Mucosa of gallbladder (tissue), 1 donor: ENCODE results near the gene MAGI1. TPM values are rescaled to one million over a fixed set of nuclear protein-coding genes. Genes with fewer than 3 reads are reported as not detected.

Experiments used
- DNase-seq: peaks from one replicate; pipeline ENCODE4 v3.0.0-alpha.2; 2020; ENCODE audit warnings: low spot score
- total RNA-seq: library from RNA; stranded (reverse); gene quantifications from one replicate; pipeline ENCODE4 v1.2.1, GENCODE V29; 2021
- donor health status: DM: no; HTN: no; CAD: no.

MAGI1 gene
- total RNA-seq, 1 donor from 2014 or later = 87.4 TPM

DNA sequence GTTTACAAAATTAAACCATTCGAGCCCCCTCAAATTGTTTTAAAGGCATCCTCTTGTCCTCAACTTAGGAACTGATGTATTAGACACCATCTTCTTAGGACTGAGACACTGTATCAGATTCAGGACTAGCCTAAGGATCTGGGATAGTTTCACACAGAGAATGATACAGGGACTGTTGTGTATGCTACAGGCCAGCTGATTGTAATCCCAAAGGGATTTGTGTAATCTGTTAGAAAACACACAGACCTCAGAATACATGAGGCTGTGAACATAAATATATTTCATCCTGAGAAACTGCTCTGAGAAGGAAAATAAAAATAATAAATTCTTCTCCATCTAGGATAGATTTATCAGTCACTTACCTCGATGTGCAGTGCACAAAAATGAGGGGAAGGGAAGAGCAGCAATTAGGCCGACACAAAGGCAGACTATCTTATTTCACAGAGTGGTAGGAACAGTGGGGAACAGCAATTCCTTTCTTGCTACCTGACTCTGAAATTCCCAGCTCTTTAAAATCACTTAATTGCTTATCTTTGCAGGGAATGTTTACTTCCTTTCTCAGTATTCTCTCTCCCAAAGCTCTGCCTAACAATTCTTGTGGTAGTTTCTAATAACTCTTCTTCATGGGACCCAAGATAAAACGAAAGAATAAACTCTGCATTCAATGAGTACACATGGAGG lies 322.5 kb downstream of the MAGI1 start:
- no peak for DNase-seq

DNA sequence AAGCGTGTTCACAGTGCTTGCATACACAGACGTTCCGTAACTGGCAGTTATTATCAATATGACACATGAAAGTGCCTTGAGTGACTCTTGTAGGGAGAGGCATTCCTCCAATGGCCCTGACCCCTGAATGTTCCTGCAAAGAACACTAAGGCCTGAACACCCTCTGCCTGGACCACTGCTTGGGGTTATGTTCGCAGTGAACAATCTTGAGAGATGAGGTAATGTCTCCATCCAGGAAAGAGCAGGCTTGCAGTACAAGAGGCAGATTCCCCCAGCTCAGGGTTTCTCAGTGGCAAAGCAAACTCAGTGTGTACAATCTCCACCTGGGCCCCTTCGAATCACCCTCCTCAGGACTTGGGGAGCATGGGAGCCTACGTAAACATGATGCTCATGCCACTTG lies 324.6 kb downstream of the MAGI1 start:
- peak; percentile 40 for DNase-seq

DNA sequence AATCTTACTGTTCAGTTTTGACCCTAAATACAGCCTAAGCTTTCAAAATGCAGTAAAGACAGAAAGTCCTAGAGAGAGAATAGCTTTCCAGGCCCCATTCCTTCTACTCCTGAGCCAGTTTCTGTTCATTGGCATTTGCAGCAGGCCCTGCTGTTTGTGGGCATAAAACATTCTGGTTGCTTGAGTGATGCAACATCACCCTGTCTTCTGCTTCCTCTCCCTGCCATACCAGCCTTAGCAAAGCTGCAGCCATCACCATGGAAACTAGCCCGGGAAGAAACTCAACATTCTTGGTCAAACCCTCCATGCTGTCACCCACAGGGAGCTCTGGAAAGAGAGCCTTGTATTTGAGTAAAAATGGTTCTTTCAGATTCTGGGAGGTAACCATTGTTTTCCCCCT lies 325.7 kb downstream of the MAGI1 start:
- DNase-seq = peak; percentile 31

DNA sequence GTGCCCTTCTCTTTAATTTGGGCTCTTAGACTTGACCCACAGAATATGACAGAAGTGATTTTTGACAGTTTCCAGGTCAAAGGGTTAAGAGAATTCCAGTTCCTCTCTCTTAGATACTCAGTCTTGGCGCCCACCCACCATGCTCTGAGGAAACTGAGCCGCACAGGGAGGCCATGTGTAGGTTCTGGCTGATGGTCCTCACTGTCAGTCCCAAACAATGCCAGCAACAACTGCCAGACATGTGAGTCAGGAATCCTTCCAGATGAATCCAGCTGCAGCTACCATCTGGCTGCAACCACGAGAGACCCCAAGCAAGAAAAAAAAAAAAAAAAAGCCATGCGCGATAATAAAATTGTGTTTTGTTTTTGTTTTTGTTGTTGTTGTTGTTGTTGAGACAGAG lies 326.6 kb downstream of the MAGI1 start:
- no peak for DNase-seq

DNA sequence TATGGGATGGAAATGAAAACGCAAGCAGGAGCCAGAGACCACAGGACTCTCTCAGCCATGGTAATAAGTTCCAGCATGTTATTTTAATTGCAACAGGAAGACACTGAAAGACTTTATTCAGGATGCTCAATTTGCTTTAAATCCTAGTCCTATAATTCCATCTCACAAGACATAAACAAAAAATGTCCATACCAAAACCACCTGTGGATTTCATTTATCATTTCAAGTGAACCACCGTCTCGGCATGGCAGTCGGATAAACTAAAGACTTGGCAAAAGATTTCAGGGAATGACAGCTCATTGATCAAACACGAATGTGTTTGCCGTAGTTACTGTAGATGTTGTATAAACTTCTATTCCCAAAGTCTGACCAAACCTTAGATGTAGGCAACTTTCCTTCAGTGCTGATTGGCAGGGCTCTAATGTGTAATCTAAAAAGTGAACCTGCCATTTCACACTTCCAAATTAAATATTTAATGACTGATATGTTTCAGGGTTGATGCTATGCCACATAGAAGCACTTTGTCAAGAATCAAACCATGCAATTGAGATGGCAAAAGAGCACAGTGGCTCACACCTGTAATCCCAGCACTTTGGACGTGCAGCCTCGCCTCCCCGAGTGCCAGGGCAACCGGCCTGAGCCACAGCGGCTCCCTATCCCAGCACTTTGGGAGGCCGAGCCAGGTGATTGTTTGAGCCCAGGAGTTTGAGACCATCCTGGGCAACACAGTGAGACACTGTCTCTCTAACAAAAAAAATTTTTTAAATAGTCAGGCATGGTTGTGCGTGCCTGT lies 331.7 kb downstream of the MAGI1 start:
- DNase-seq = no peak

DNA sequence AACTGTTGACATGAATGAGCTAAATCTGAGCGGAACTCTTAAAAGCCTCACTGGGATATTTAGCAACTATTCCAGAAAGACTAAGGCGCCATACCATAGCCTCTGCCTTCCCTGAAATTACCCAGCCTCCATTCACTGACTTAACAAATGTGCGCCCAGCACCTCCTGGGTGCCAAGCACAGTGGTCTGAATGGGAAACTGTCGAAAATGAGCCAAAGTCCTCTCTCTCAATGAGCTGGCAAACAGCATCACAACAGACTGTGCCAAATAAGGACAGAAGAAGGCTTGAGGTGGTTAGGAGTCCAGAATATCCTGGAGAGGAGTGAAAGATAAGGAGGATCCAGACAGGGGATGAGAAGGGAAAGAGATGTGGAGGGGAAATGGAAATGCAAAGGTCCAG lies 332.4 kb downstream of the MAGI1 start:
- no peak for DNase-seq

DNA sequence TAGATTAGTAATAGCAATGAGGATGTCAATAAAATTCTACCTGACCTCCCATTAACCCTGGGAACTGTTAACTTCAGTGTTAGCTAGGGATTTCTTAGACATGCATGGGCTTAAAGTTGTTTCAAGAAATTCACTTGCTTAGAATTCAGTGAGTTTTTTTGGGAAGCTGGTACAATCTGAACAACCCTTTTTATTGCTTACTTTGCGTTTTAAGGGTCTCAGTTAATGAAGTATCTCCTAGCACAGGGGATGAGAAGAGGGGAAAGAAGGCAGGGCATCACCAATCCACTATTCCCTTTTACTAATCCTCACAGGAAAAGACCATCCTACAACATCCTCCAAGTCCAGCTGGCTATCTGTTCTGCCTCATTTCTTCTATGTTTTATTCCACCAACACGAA lies 334.9 kb downstream of the MAGI1 start:
- DNase-seq = no peak

DNA sequence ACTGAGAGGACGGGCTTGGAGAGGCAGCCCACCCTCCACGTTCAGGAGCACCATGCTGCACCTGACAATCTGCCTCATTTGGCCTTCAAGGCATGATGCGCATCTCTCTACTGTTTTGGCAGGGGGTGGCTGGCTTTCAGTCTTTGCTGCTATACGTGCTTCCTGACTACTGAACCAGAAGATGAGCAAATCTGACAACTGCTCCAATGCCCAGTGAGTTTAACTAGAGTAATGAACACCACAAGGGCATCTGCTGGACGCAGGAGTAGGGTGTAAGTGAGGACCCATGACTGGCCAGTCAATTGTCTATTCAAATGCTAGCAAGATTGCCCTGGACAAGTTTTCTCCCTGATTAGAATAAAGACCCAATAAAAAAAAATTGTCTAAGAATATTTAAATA lies 335.7 kb downstream of the MAGI1 start:
- DNase-seq = no peak

DNA sequence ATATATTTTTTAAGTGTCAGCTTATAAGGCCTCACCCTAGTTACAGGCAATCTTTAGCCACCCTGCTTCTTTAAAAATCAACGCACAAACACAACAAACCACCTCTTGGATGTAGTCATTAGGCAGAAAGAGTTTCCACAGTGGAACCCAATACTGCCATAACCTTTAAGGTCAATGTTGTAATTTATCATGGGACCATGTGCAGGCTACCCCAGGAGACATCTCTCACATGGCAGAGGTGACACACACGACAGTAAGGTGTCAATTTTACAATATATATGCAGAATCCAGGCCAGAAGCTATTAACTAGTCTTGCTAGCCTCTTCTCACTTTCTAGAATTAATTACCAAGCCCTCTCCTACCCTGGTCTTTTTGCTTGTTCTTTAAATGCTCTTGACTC lies 336.5 kb downstream of the MAGI1 start:
- DNase-seq = no peak

DNA sequence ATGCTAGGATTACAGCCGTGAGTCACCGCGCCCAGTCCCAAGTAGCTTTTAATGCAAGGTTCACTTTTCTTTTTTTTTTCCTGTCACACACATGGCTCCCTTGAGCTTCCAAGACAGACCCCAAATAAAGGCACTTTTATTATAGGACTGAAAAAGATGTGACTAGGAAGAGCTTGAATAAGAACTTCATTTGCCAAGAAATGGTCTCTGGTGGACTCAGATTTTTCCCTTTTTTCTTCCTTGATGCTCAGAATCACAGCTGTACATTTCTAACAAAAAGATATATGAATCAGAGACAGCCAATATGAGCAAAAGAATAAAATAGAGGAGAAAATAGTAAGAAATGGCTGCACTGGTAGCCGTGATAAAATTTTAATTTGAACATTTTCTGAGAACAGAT lies 337.2 kb downstream of the MAGI1 start:
- no peak for DNase-seq

DNA sequence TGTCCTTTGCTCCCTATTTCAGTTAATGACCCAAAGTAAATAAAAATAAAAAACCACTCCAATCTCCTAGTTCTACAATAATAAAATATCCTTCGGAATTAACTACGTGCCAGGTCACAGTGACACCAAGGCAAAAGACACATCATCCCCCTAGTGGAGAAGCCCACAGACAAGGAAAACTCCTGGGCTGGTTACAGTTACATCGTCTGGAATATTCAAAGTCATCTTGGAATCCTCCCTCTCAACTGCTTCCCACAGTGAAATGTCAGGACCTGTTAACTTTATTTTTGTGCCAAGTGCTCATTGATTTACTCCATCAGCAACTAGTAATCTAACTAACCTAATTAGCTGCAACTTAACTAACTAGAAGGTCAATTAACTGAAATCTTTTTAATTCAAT lies 349.3 kb downstream of the MAGI1 start:
- no peak for DNase-seq

DNA sequence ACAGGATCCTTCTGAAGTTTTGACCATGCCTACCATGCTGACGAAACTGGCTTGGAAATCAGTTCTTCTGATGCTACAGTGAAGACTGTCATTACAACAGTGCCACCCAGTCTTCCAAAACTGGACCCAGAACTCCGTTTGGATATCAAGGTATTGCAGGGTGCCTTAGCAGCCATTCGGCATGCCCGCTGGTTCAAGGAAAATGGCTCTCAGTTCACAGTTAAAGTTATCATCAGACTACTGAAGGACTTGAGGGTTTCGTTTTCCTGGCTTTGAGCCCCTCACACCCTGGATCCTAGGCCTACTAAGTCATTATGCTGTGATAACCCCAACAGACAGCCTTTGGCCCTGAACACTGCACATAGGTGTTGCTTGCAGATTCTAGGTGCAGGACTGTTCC lies 351.0 kb downstream of the MAGI1 start:
- no peak for DNase-seq

DNA sequence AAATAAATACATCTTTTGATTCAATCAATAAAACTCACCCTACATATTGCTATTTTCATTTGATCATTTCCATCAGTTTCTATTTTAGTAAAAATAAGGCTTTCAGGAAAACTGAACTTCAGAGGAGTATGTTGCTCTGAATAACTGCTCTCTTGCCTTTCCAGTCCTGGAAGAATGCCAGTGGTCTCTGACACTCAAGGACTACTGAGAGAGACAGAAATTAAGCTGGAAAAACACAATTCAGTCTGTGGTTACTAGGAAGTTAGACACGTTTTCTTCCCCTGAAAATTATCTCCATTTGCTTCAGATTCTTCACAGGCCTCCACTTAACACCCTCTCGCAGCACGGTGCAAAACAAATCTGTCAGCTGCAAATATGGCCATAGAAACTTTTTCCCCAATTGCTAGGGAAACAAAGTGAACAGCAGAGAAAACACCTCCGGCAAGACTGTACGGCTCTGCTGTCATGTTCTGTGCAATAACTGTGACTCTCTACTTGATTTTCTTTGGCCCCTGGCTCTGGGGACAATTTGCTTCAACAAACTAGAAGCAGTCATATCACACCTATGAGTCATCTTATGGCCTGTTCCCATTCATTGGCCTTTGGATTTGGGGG lies 353.0 kb downstream of the MAGI1 start:
- DNase-seq = no peak

DNA sequence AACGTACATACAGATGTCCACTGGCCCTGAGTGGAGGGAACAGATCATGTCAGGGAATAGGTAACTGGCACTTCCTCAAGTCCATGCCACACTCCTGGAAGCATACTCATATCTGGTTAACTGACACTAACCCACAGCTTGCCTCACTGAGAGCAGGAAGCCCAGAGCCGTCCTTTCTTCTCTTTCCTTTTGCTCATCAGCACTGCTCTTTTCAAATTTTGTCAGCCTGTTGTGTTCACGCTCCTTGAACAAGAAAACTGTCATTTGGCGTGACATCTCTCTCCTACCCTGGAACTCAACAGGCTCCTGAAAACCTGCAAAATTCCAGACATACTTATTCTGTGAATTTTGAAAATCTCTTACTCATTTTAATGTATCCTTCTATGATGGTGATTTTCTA lies 360.2 kb downstream of the MAGI1 start:
- no peak for DNase-seq

DNA sequence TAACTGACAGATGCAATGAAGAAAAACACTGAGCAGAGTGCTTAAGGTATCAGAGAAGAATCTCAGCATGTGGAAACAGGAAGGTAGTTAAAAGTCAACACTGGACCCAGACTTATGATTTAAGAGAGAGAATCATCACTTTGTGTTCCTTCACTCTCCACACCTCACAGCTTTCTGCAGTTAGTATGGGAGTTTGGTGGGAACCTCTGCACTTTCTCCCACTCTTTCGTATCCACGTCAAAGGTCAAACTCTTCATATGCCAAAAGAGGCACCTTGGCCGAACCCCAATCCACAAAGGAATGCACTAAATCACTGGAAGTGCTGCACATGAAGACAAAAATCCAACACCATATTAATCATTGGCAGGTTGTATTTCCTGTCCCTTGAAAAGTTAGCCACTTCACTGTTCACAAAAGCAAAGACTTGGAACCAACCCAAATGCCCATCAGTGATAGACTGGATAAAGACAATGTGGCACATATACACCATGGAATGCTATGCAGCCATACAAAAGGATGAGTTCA lies 361.2 kb downstream of the MAGI1 start:
- no peak for DNase-seq

DNA sequence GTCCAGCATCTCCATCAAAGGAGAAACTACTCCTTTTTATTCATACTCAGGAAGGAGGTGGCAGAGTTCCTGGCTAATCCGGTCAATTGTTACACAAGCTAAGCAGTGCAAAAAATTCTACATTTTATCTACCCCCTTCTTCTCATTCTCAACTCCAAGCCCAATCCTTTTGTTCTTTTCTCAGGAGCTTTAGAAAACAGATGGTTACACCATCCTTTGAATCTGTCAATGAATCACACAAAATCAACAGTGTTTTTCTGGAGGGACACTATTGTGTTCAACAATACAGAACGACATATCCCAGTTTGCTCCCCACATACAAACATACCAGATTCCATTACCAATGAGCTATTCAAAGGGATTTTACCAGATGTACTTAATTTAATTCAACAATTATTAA lies 362.1 kb downstream of the MAGI1 start:
- no peak for DNase-seq

DNA sequence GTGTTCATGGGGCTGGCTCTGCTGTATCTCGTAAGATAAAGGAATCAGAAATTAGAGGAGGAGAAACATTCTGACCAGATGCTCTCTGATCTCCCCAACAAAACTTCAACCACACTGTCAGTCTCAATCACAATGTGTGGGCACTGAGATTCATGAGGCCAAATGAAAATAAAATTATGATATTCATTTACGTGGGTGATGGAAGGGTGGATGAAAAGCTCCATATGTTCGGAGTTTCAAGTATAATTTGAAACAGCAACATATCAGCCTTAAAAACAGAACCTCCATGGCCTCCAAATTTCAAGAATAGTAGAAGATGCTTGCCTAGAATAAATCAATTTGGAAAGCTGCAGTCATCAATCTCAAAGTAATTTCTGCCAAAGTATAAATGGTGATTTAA lies 363.7 kb downstream of the MAGI1 start:
- no peak for DNase-seq

DNA sequence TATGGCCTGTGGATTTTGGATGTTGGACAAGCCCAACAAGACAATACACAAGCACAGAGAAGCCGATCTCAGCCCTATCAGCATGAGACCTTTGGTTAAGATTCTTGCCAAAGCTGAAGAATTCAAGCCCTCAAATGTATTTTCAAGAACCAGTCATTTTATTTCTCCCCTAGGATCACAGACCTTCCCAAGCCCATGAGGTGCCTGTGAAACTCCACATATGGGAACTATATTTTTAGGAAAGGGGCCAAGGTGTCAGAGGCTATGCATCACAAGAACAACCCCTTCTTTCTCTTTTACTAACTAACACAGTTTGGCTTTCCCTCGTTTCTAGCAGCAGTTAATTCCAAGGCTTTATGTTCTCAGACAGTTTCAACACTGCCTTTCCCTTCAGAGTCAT lies 364.5 kb downstream of the MAGI1 start:
- DNase-seq = no peak

DNA sequence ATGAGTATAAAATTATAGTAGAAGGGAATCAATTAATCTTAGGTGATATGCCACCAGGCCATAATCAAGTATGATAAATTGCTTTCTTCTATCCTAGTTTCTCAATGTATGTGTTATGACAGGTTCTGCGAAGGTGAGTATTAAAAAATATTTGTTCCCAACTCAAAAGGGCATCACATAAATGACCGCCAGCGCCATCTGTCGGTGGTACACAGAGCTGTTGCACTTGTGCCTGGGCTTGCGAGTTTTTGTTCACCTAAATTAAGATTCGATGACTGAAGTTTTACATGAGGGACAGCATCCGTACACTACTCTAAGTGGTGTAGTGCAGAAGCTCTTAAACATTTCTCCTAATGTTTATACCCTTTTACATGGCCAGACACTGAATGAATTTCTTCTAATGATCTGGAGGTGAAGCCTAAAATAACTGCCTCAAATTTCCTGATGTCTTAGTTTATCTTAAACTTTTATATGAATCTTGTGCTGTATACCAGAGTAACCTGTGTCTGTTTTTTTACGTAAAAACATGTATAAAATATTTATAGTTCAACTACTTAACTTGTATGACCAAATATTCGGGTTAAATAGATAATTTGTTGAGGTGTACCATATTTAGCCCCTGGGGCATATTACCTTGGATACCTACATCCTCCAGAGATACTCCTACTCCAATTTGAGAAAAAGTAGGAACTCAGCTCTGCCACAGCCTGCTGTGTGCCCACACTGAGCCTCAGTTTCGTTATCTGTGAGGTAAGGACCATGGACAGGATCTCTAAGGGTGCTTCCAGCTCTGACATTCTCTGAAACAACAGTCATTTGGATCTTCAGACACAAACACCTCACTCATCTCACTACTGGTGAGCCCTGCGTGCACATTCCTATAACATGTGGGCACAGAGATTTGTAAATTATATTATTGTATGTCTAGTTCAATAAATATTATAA lies 365.6 kb downstream of the MAGI1 start:
- DNase-seq = peak; percentile 32

DNA sequence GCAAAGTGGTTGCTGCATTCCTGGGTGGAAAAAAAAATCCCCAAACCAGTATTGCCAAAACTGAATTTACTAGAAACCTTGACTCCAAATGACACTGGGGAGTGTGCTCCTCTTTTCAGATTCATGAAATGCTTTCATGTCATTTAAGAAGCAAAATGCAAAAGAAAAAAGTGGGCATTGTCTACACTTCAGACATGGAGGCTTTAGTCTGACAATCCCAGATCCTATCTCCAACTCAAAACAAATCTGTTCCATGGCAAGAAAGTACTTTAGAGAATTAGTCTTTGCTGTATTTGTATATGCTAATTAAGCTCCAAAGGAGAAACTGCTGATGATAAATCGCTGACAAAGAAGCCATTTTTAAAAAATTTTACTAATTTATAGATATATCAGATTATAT lies 366.7 kb downstream of the MAGI1 start:
- DNase-seq = no peak

DNA sequence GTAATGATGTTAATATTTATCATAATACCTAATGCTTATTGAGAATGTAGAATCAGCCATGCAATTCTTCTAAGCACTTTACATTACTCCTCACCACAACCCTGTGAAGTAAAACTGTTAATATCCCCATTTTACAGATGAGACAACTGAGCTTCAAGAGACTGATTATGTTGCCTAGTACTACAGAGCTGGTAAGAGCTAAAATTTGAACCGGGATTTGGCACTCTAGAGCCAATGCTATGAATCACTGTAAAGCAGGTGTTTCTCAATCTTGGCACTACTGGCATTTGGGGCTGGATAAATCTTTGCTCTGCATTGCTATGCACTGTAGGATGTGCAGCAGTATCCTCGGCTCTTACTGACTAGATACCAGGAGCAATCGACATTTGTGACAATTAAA lies 367.7 kb downstream of the MAGI1 start:
- DNase-seq = no peak
